ENCODE data around the gene PELI1.

PELI1 gene

GRCh38 chr2:64114912-64115277 lies 29.3 kb downstream of the PELI1 start:
- Histone ChIP-seq H3K79me2 (ENCODE audit: control insufficient read depth, low read length) (peaks cover 100% of the 10 kb centered on the region), H3K9me3 (ENCODE audit: control insufficient read depth, insufficient read depth, low read length) (no peaks in the 10 kb centered on the region), H3K27me3 (ENCODE audit: control insufficient read depth, low read length) (no peaks in the 10 kb centered on the region), H3K4me3 (ENCODE audit: low read length) (peak overlapping the region; percentile 17), H4K20me1 (ENCODE audit: control insufficient read depth, insufficient read depth, low read depth, low read length) (peaks cover 9% of the 10 kb centered on the region), H3K4me2 (ENCODE audit: low read length) (peak overlapping the region; percentile 42), H3K9me2 (replicated peaks; ENCODE audit: control insufficient read depth, low read length) (no peaks in the 10 kb centered on the region), H3K27ac (ENCODE audit: low read depth, low read length) (peak overlapping the region; percentile 49), H3K36me3 (ENCODE audit: control insufficient read depth, low read length) (peaks cover 82% of the 10 kb centered on the region), H3K4me1 (ENCODE audit: control insufficient read depth, low read length) (peaks cover 98% of the 10 kb centered on the region), H3F3A (ENCODE audit: control insufficient read depth, insufficient read depth) (peaks cover 36% of the 10 kb centered on the region)
- TF ChIP-seq, protein P1, sequence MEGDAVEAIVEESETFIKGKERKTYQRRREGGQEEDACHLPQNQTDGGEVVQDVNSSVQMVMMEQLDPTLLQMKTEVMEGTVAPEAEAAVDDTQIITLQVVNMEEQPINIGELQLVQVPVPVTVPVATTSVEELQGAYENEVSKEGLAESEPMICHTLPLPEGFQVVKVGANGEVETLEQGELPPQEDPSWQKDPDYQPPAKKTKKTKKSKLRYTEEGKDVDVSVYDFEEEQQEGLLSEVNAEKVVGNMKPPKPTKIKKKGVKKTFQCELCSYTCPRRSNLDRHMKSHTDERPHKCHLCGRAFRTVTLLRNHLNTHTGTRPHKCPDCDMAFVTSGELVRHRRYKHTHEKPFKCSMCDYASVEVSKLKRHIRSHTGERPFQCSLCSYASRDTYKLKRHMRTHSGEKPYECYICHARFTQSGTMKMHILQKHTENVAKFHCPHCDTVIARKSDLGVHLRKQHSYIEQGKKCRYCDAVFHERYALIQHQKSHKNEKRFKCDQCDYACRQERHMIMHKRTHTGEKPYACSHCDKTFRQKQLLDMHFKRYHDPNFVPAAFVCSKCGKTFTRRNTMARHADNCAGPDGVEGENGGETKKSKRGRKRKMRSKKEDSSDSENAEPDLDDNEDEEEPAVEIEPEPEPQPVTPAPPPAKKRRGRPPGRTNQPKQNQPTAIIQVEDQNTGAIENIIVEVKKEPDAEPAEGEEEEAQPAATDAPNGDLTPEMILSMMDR (IDR thresholded peaks at IDR 0.05; ENCODE audit: low read depth, low read length, poor library complexity, severe bottlenecking) = no peak
- no peak for TF ChIP-seq EZH2phosphoT487 (IDR thresholded peaks at IDR 0.05; ENCODE audit: borderline replicate concordance, low read length)

- H3K36me3 ChIP-seq (ENCODE audit: control insufficient read depth, low read length) = peaks cover 82% of the 10 kb centered on the region
- H3F3A ChIP-seq (ENCODE audit: control insufficient read depth, insufficient read depth) = peaks cover 37% of the 10 kb centered on the region
- H3K27ac ChIP-seq (ENCODE audit: low read depth, low read length) = peak overlapping the region; percentile 49
- H3K4me3 ChIP-seq (ENCODE audit: low read length) = peak overlapping the region; percentile 17
- H3K4me1 ChIP-seq (ENCODE audit: control insufficient read depth, low read length) = peaks cover 98% of the 10 kb centered on the region
- TF ChIP-seq EZH2phosphoT487 (IDR thresholded peaks at IDR 0.05; ENCODE audit: borderline replicate concordance, low read length) = no peak
- TF ChIP-seq, protein P1 (IDR thresholded peaks at IDR 0.05; ENCODE audit: low read depth, low read length, poor library complexity, severe bottlenecking) = no peak
- H4K20me1 ChIP-seq (ENCODE audit: control insufficient read depth, insufficient read depth, low read depth, low read length) = peaks cover 6% of the 10 kb centered on the region
- peaks cover 100% of the 10 kb centered on the region for H3K79me2 ChIP-seq (ENCODE audit: control insufficient read depth, low read length)
- no peaks in the 10 kb centered on the region for H3K9me3 ChIP-seq (ENCODE audit: control insufficient read depth, insufficient read depth, low read length)
- peak overlapping the region; percentile 42 for H3K4me2 ChIP-seq (ENCODE audit: low read length)
- H3K9me2 ChIP-seq (replicated peaks; ENCODE audit: control insufficient read depth, low read length) = no peaks in the 10 kb centered on the region
- no peaks in the 10 kb centered on the region for H3K27me3 ChIP-seq (ENCODE audit: control insufficient read depth, low read length)
Measured at GRCh38 chr2:64114063-64114911, 29.9 kb downstream of the PELI1 start.

- Histone ChIP-seq H3K4me3 (ENCODE audit: low read length) (no peak overlapping the region), H3K27me3 (ENCODE audit: control insufficient read depth, low read length) (no peaks in the 10 kb centered on the region), H3K79me2 (ENCODE audit: control insufficient read depth, low read length) (peaks cover 100% of the 10 kb centered on the region), H3K4me1 (ENCODE audit: control insufficient read depth, low read length) (peaks cover 98% of the 10 kb centered on the region), H3K27ac (ENCODE audit: low read depth, low read length) (peak overlapping the region; percentile 22; the same call in 1 of the 2 replicates), H3K4me2 (ENCODE audit: low read length) (peak overlapping the region; percentile 33), H3F3A (ENCODE audit: control insufficient read depth, insufficient read depth) (peaks cover 48% of the 10 kb centered on the region), H4K20me1 (ENCODE audit: control insufficient read depth, insufficient read depth, low read depth, low read length) (peaks cover 10% of the 10 kb centered on the region), H3K9me3 (ENCODE audit: control insufficient read depth, insufficient read depth, low read length) (no peaks in the 10 kb centered on the region), H3K36me3 (ENCODE audit: control insufficient read depth, low read length) (peaks cover 92% of the 10 kb centered on the region), H3K9me2 (replicated peaks; ENCODE audit: control insufficient read depth, low read length) (no peaks in the 10 kb centered on the region)
- TF ChIP-seq, protein P1 (IDR thresholded peaks at IDR 0.05; ENCODE audit: low read depth, low read length, poor library complexity, severe bottlenecking) = no peak
- TF ChIP-seq EZH2phosphoT487 (IDR thresholded peaks at IDR 0.05; ENCODE audit: borderline replicate concordance, low read length) = no peak
Measured at GRCh38 chr2:64112016-64112415, 32.2 kb downstream of the PELI1 start.

Data from DOHH2 (cell line).